HG02970 (cell line): ENCODE data around the gene EXOC4.

ENCODE experiments used
- ATAC-seq: cut with Tn5 transposase; IDR thresholded peaks from one replicate; pipeline ENCODE4 v1.9.1; 2021; ENCODE audit warnings: mild to moderate bottlenecking, moderate library complexity, moderate number of reproducible peaks; ENCODE audit not compliant: unreplicated experiment, low FRiP score

Gene EXOC4

DNA sequence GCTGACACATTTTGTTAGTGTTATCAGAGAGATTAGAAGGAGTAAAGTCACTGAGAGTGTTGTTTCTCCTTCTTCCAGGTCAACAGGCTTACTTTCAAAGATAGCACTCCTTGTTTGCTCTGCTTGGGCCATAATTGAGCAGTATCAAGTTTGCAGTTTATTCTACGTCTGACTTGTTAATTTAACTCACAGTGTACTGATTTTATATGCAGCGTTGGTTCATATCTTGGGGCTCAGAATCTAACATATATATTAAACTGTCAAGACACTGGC is 430.2 kb downstream of the EXOC4 start:
- ATAC-seq = no peak

DNA sequence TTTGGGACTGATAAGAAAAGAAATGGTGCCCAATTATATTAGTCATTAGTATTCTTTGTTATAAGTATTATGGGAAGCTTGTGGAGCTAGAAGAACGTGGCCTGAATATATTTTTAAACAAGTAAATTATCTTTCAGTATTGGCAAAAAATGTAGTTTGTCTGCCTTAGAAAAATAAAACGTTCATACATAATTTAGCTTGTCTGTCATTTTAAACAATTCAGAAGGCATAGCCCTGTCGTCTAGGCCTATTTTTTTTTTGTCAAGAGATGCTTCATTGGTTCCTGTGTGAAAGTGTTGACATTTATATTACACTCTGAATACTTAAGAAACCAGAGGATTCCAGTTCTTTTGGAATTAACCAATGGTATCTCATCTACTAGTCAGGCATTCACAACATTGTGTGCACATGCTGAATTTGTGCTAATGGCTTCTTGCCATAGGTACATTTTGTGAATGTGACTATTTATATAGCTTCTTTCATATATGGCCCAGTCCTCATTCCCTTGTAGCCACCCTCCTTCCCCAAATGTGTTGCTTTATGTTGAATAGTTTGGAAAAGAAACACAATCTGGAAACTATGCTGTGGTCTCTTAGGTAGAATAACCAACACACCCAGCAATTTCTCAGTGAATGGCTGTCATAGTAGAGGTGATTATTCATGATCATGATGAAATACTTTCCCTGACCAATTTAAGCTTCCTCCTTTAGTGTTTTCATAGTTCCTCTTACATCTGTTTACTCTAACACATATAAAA is 435.8 kb downstream of the EXOC4 start:
- ATAC-seq = no peak

DNA sequence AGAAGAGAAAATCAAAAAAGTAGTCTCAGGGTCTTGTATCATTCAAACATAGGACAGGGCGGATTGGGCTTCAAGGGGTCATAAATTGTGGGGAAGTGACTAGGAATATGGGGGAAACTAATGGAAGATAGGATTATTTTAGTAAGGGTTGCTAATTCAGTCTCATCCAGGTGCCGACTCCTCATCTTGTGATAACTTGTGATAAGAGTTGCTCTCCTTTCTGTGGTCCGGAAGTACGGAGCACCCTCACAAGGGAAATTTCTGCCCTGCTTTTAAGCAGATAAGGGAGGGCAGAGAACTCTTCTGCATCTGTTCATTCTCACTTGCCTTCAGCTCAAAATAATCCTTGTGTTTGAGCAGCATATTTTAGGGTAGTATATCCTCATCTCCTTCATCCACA is 437.9 kb downstream of the EXOC4 start:
- ATAC-seq = no peak

DNA sequence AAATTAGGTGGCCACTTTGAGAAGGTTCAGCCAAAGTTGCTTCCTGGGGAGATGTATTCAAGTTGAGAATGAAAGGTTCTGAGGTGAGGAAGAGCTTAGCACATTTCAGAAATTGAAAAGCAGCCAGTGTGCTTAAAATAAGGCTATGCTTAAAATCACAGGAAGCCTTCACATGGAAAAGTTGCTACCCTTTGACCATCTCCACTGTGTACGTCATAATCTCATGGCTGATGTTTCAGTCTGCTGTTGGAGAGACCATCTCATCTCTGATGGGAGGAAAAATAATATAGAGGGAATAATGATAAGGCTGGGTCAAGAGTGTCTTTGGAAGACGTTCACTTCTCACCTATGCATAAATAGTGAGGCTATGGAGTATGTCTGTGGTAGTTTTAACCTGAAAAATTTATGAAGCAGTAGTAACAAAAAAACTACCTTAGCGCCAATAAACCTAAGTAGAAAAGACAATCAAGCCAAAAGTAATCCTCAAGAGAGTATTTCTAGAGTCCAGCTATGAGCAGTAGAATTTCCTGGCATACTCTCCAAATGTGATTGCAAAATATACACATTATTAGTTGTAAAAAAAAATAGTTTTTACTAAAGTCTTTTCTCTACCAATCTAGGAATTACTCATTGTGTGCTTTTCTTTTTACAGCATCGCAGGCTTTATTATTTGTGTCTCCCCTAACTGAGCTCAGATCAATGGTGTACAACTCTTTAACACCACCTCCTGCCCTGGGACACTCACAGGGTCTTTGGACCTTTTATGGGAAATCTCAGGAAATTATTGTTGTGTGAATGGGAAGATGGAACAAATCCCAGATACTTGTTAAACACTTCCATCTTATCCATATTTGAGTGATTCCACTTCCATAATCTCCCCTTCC is 439.1 kb downstream of the EXOC4 start:
- ATAC-seq = no peak

DNA sequence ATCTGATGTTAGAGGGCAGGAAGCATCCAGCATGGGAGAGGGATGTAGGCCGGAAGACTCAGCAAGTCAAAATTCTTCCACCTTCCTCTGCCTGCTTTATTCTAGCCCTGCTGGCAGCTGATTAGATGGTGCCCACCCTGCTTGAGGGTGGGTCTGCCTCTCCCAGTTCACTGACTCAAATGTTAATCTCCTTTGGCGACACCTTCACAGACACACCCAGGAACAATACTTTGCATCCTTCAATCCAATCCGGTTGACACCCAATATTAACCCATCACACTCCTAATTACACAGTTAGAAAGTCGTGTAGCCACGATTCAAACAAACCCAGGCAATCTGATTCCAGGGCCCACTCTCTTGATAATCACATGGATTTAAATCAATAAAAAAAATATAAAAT is 440.4 kb downstream of the EXOC4 start:
- ATAC-seq = no peak

DNA sequence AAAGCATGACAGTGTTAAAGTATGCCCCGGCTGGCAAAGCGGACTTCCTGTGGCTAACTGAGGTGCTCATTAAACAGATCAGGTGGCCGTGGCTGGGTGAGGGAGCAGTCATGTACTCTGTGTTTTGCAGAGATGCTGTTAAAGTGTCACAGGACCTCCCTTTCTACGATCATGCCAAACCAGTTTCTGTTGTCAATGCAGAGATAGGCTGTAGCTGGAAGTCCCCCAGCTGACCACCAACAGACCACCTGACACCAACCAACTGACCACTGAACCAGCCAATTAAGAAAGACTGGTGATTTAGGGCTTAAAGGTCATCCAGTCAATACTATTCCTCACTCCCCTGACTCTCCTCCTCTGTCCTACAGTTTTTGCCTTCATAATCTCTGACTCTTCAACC is 443.2 kb downstream of the EXOC4 start:
- no peak for ATAC-seq

DNA sequence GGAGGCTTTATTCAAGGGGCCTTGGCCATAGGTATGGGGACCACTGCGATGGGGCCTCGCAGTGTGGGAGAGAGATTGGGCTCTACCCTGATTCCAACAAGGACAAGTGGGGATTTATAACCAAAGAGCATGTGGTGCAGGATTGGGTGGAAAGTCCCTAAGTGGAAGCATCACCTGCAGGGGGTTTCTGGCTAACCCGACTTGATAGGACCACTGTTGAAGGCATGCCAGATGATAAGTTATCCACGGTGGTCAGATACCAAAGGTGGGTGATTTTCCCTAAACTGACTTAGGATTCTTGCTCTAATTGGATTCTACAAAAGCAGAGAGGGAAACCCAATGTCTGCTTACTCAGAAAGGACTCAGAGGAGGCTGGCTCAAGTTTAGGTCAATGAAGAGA is 444.7 kb downstream of the EXOC4 start:
- no peak for ATAC-seq

DNA sequence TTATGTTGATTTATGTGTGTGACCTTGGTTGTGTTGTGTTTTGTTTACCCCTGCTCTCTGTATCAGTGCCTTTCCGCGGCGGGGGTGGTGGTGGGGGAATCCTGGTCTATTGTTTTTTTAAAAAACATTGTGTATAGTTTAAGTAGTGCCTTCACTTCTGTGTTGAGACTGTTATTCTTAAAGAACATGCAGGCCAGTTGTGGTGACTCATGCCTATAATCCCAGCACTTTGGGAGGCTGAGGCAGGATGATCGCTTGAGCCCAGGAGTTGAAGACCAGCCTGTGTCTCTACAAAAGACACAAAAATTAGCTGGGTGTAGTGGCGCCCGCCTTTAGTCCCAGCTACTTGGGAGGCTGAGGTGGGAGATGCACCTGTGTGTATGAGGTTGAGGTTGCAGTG is 445.2 kb downstream of the EXOC4 start:
- no peak for ATAC-seq

DNA sequence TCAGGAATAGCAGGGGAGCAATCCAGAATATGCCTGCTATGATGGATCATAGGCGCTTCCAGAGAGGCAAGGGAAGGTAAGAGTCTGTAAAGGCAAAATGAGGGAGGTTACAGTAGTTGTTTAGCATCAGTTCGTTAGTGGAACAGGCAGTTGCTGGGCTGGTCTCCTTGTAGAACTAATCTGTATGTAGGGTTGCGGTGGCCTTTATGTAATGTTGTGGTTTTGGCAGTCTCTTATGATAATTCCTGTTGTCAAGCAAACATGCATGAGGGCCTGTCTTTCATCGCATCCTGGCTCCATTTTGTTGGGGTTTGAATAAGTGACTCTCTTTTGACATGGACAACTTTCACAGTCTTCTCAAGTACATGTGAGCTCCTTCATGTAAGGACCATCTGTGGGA is 446.5 kb downstream of the EXOC4 start:
- ATAC-seq = no peak

DNA sequence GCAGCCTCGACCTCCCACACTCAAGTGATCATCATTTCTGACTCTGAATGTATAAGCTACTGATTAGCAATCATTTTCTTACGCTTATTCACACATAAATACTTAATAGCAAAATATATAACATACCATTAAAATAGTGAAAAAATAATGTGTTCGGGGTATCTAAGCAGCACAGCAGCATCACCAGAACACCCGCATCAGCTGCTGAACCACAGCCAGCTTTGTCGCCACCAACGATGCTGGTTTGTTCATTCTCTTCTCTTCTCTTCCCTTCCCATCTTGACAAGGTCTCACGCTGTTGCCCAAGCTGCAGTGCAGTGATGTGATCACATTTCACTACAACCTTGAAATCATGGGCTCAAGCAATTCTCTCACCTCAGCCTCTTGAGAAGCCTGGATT is 449.2 kb downstream of the EXOC4 start:
- ATAC-seq = no peak

DNA sequence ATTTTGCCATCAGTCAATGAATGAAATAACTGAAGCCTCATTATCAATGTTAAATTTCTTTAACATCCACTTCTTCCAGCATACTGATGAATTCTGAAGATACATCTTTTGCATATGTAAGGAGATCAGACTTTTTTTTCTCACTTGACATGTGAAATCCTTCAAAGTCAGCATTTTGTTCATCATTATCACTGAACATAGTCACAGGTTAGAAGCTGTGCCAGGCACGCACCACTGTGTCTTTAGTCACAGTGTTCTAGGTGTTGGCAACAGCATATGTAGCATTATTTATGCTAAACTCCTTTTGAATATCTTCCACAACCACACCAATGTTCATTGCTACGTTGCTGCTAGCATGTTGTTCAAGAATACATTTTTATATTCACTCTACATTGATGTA is 450.1 kb downstream of the EXOC4 start:
- no peak for ATAC-seq

DNA sequence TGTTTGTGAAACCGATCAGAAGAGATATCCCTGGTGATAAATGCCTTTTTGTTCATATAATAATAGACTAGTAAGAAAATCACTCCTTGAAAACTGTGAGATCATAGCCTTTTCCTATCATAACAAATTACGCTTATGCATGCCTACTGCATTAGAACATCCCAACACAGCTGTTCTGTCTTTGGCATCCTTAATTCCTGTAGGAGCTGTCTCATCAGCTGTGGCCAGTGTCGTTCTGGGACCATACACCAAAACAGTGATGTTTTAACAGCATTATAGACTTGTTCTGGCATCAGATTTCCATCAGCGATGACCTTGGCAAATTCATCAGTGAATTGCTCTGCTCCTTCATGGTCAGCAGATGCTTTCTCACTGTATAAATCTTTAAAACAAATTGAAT is 450.7 kb downstream of the EXOC4 start:
- ATAC-seq = no peak

DNA sequence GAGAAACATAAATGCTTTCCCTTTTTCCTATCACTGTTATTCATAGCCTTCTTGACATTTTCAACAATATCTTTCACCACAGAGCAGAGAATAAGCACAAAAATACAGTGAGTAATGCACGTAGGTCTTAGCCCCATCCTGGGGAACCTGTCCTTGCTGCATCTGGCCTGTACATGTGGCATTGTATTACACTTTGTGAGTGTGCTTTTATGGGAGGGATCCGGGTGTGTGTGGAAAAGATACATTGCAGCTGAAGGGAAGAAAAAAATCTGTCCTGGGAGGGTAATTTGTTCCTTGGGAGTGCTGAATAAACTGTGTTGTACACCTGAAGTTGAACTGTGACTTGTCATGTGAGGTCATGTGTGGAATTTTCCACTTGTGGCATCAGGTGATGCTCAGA is 451.6 kb downstream of the EXOC4 start:
- ATAC-seq = no peak

DNA sequence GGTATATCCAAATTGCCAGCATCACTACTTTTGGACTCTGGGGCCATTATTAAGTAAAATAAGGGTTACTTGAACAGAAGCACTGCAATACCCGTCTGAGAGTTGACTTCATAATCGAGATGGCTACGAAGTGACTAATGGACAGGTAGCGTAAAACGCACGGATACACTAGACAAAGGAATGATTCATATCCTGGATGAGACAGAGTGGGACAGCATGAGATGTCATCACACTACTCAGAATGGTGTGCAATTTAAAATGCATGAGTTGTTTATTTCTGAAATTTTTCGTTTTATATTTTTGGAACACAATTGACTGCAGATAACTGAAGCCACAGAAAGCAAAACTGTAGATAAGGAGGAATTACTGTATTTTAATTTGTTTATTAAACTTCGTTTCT is 452.7 kb downstream of the EXOC4 start:
- ATAC-seq = no peak

DNA sequence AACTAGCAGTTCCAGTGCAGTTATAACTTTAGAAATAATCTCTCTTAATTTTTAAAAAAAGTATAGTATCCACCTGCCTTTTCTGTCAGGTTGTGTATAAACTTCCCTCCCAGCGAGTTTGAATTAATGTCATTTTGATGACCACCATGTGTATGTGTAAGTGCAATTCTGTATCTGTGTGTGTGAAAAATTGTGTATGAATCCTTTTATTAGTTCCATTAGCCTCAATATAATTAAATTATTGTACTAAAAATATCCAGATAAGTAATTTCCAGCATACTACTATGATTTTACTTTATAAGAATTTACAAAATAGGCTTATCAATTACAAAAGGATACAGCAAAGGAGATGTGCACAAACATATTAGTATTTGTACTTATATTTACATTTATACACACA is 453.1 kb downstream of the EXOC4 start:
- ATAC-seq = no peak

DNA sequence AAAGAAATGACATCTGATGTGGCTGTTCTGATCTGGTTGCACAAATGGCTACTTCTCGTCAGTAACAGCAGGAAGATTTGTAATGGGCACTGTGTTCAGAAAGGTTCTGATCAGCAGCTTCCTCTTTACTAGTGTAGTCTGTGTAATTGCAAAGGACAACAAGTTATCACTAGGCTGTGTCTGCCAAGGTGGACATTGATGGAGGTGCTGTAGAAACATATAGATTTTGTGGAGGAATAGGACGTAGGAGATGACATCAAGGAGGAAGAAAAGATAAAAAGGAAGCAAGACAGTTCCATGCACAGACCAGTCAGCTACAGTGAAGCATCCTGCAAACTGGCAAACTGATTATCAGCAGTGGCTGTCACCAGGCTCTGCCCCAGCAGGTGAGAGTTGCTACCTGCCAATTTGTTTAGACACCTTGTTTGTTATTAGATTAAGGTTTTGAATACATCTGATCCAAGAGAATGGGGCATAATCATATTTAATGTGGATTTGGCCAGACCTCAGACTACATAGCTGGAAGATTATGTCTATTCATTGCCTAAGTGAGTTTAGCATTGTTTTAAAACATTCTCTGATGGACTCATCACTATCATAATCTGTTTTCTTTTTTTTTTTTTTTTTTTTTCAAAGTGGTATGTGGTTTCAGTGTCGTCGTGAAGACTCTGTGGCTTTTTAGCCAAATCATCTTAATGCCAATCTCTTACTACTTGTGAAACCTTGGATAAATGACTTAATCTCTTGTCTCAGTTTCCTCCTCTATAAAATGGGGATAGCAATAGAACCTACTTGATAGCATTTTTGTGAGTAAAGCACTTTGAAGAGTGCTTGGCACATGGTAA is 456.4 kb downstream of the EXOC4 start:
- no peak for ATAC-seq

DNA sequence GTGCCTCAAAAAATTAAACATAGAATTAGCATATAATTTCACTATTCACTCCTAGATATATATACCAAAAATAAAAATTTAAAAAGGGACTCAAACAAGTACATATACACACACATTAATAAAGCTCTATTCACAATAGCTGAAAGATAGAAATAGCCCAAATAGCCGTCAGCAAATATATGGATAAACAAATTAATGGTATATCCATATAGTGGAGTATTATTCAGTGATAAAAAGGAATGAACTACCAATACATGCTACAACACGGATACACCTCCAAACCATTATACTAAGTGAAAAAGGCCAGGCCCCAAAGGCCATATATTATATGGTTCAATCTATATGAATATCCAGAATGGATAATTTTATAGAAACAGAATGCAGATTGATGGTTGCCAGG is 459.7 kb downstream of the EXOC4 start:
- no peak for ATAC-seq

DNA sequence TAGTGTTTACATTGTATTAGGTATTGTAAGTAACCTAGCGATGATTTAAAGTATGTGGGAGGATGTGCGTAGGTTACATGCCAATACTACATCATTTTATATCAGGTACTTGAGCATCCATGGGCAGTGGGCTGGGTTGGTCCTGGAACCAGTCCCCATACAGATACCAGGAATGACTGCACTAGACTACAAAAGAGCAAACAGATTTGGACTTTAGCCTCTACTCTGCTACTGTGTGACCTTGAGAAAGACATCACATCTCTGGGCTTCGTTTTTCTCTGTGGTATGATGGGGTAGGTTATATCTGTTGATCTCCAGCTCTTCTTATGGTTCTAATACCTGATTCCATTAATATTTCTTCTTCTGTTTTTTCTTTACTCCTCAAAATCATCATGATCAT is 461.8 kb downstream of the EXOC4 start:
- no peak for ATAC-seq

DNA sequence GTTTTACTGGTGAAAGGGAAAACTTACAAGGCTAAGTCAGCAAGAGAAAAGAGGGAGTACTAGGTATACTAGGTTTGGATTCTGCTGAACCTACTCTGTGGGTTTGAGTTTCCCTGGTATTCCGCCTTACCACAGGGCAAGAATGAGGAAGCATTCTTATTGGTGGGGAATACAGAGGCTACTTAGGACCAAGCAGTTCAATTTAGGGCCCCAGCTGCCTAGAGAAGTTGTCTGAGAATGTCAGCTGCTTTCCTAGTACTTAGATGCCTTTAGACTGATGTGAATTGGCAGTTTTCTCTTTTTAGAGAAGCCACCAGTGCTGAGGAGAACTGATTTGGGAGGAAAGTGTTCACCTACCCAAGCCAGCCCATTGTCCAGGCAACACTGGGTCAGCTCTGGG is 465.3 kb downstream of the EXOC4 start:
- no peak for ATAC-seq

DNA sequence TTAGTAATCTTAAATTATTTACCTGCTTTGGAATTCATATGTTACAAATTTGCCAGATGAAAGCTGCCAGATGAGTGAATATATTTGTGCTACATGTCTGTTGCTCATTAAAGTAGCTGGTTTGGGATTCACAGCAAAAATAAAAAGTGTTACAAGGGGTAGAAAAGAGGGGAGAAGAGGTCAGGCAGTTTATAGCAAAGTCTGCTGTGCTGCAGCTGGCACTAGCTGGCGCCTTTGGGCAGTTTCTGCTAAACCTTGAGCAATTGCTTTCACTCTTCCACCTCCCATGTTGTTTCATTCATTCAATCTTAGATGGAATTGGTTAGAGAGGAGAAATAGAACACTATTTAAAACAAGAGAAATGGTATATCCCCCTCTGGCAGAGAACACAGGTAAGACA is 470.2 kb downstream of the EXOC4 start:
- ATAC-seq = no peak

DNA sequence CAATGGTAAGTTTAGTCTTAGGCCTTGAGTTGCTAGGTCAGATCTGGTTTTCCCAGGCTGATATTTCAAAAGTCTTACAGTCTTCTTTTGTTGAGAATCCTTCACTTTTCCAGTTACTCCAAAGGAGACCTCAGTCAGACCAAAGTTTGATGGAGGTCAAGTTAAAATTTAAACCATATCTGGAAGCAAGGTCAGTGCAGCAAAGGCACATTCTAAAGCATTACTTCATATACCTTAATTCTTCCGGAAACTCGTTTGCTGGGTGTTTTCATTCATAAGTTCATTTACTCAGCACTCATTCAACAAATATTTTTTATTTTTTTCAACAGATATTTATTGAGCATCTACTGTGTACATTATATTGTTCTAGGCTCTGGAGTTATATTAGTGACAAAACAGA is 471.3 kb downstream of the EXOC4 start:
- ATAC-seq = no peak
